ENCODE results near the gene SYDE1. TPM values are rescaled to one million over a fixed set of nuclear protein-coding genes. Genes with fewer than 3 reads are reported as not detected.

The SYDE1 gene
- total RNA-seq, 2 experiments from 2014 or later, result 0.22 TPM; not detected in 1

DNA sequence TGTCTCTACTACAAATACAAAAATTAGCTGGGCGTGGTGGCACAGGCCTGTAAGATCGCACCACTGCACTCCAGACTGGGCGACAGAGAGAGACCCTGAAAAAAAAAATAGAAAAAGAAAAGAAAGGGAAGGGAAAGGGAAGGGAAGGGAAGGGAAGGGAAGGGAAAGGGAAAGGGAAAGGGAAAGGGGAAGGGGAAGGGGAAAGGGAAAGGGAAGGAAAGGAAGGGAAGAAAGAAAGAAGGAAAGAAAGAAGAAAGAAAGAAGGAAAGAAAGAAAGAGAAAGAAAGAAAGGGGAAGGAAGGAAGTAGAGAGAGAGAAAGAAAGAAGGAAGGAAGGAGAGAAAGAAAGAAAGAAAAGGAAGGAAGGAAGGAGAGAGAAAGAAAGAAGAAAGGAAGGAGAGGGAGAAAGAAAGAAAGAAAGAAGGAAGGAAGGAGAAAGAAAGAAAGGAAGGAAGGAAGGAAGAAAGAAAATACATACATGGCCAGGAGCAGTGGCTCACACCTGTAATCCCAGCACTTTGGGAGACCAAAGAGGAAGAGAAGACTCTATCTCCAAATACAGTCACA, 8.1 kb upstream of the SYDE1 start:
- no peaks in the 10 kb centered on the region for H3K4me1 Mint-ChIP-seq (ENCODE audit: low read depth)
- no peak overlapping the region for H3K4me3 Mint-ChIP-seq
- Histone ChIP-seq H3K27ac (ENCODE audit: low read depth in 1 of 2, low read length in 2 of 2) (no peak overlapping the region), H3K4me1 (ENCODE audit: insufficient read depth, low read length) (no peaks in the 10 kb centered on the region), H3K9me3 (ENCODE audit: control insufficient read depth in 1 of 2, insufficient read depth in 1 of 2, low read length in 2 of 2) (peaks cover 9 to 12% of the 10 kb centered on the region in 2 experiments), H3K27me3 (ENCODE audit: control insufficient read depth in 1 of 2, insufficient read depth in 2 of 2, low read length in 2 of 2) (no peaks in the 10 kb centered on the region), H3K4me3 (ENCODE audit: low read length) (no peak overlapping the region), H3K36me3 (ENCODE audit: insufficient read depth, low read length) (no peaks in the 10 kb centered on the region)
- TF ChIP-seq, protein P1, sequence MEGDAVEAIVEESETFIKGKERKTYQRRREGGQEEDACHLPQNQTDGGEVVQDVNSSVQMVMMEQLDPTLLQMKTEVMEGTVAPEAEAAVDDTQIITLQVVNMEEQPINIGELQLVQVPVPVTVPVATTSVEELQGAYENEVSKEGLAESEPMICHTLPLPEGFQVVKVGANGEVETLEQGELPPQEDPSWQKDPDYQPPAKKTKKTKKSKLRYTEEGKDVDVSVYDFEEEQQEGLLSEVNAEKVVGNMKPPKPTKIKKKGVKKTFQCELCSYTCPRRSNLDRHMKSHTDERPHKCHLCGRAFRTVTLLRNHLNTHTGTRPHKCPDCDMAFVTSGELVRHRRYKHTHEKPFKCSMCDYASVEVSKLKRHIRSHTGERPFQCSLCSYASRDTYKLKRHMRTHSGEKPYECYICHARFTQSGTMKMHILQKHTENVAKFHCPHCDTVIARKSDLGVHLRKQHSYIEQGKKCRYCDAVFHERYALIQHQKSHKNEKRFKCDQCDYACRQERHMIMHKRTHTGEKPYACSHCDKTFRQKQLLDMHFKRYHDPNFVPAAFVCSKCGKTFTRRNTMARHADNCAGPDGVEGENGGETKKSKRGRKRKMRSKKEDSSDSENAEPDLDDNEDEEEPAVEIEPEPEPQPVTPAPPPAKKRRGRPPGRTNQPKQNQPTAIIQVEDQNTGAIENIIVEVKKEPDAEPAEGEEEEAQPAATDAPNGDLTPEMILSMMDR (IDR thresholded peaks at IDR 0.05), result no peak
- intact Hi-C loops (cut with DNase I, micrococcal nuclease), result loop anchor here in 1 of 2 experiments (10.0 kb wide), 1 partner anchor 166 kb away; no protein-coding TSS in a partner anchor
- POLR2A ChIA-PET, result no interaction called here
- H3K9me3 Mint-ChIP-seq, result peaks cover under 1% of the 10 kb centered on the region
- no peaks in the 10 kb centered on the region for H3K27me3 Mint-ChIP-seq
- CTCF ChIA-PET, result no interaction called here
- ATAC-seq (ENCODE audit: poor library complexity) (no peak), DNase-seq (no peak)
- H3K36me3 Mint-ChIP-seq (ENCODE audit: low read depth), result peaks cover 3% of the 10 kb centered on the region
- H3K27ac Mint-ChIP-seq, result no peak overlapping the region

DNA sequence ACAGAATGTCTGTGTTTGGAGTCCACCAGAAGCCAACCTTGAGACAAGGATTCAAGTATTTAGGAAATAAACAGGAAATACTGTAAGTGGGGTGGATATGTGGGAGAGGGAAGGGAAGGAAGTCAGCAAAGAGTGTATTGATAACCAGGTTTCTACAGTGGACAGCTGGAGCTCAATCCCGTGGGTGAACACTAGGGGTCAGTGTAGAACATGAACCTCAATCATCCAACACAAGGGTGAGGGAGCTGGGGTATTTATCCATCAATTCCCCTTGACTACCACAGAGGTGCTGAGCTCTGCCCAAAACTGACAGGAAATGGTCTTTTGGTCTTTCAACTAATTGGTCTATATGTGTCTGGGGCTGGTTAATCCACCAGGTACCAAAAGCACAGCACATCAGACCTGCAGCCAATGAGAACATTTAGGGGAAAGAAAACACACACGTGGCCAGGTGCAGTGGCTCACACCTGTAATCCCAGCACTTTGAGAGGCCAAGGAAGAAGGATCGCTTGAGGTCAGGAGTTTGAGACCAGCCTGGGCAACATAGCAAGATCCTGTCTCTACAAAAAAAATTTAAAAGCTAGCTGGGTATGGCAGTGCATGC, 5.6 kb upstream of the SYDE1 start:
- TF ChIP-seq, protein P1 (IDR thresholded peaks at IDR 0.05), result peak; percentile 67
- Mint-ChIP-seq H3K36me3 (ENCODE audit: low read depth) (peaks cover 3% of the 10 kb centered on the region), H3K27me3 (peaks cover 7% of the 10 kb centered on the region), H3K4me1 (ENCODE audit: low read depth) (peaks cover 7% of the 10 kb centered on the region), H3K27ac (no peak overlapping the region), H3K9me3 (peaks cover 8% of the 10 kb centered on the region), H3K4me3 (no peak overlapping the region)
- no peaks in the 10 kb centered on the region for H3K36me3 ChIP-seq (ENCODE audit: insufficient read depth, low read length)
- intact Hi-C loops (cut with DNase I, micrococcal nuclease), result loop anchor here (1.0 kb wide), 1 partner anchor 49 kb away; no protein-coding TSS in a partner anchor
- POLR2A ChIA-PET, result interaction anchor here (0.6 to 1.1 kb wide), 2 partner anchors 23 to 430 kb away, joined by 3 read pairs; no protein-coding TSS in a partner anchor
- peak in 13 of 14 experiments; percentile 24 to 75 (median 42) for DNase-seq
- no peaks in the 10 kb centered on the region for H3K27me3 ChIP-seq (ENCODE audit: control insufficient read depth in 1 of 2, insufficient read depth in 2 of 2, low read length in 2 of 2)
- CTCF ChIA-PET, result interaction anchor here (0.5 to 2.4 kb wide), 6 partner anchors 9 to 615 kb away, joined by 3 to 18 read pairs (median 3); partner anchors contain the start of gene AKAP8L
- no peaks in the 10 kb centered on the region for H3K4me1 ChIP-seq (ENCODE audit: insufficient read depth, low read length)
- H3K9me3 ChIP-seq (ENCODE audit: control insufficient read depth in 1 of 2, insufficient read depth in 1 of 2, low read length in 2 of 2), result peaks cover 17 to 22% of the 10 kb centered on the region in 2 experiments
- no peak overlapping the region for H3K4me3 ChIP-seq (ENCODE audit: low read length)
- ATAC-seq (ENCODE audit: poor library complexity), result peak; percentile 79
- no peak overlapping the region for H3K27ac ChIP-seq (ENCODE audit: low read depth in 1 of 2, low read length in 2 of 2)

DNA sequence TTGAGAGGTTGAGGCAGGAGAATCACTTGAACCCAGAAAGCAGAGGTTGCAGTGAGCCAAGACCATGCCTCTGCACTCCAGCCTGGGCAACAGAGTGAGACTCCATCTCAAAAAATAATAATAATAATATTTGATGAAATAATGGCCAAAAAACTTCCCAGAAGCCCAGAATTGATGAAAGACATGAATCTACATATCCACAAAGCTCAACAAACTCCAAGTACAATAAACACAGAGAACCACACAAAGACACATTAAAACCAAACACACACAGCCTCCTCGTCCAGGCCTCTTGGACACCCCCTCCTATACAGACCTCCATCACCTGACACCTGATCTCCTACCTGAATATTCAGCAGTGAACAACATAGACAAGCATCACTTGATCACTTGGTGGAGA, 3.2 kb upstream of the SYDE1 start:
- Histone ChIP-seq H3K27ac (ENCODE audit: low read depth in 1 of 2, low read length in 2 of 2) (no peak overlapping the region), H3K9me3 (ENCODE audit: control insufficient read depth in 1 of 2, insufficient read depth in 1 of 2, low read length in 2 of 2) (peaks cover 22 to 27% of the 10 kb centered on the region in 2 experiments), H3K36me3 (ENCODE audit: insufficient read depth, low read length) (no peaks in the 10 kb centered on the region), H3K4me1 (ENCODE audit: insufficient read depth, low read length) (peaks cover 16% of the 10 kb centered on the region), H3K27me3 (ENCODE audit: control insufficient read depth in 1 of 2, insufficient read depth in 2 of 2, low read length in 2 of 2) (peaks cover 7 to 10% of the 10 kb centered on the region in 2 experiments), H3K4me3 (ENCODE audit: low read length) (no peak overlapping the region)
- Mint-ChIP-seq H3K27ac (no peak overlapping the region), H3K36me3 (ENCODE audit: low read depth) (peaks cover 3% of the 10 kb centered on the region), H3K9me3 (peaks cover 8% of the 10 kb centered on the region), H3K27me3 (peaks cover 18% of the 10 kb centered on the region), H3K4me3 (peak overlapping the region; percentile 2), H3K4me1 (ENCODE audit: low read depth) (peaks cover 17% of the 10 kb centered on the region)
- ChIA-PET CTCF (no interaction called here), POLR2A (no interaction called here)
- no peak for ATAC-seq (ENCODE audit: poor library complexity)
- DNase-seq, result no peak
- TF ChIP-seq, protein P1 (IDR thresholded peaks at IDR 0.05), result no peak
- intact Hi-C loops (cut with DNase I, micrococcal nuclease), result no loop called here

Data from CD4-positive, alpha-beta T cell (primary cell).